ENCODE data around the gene CLP1.

- TF ChIP-seq, protein P1, sequence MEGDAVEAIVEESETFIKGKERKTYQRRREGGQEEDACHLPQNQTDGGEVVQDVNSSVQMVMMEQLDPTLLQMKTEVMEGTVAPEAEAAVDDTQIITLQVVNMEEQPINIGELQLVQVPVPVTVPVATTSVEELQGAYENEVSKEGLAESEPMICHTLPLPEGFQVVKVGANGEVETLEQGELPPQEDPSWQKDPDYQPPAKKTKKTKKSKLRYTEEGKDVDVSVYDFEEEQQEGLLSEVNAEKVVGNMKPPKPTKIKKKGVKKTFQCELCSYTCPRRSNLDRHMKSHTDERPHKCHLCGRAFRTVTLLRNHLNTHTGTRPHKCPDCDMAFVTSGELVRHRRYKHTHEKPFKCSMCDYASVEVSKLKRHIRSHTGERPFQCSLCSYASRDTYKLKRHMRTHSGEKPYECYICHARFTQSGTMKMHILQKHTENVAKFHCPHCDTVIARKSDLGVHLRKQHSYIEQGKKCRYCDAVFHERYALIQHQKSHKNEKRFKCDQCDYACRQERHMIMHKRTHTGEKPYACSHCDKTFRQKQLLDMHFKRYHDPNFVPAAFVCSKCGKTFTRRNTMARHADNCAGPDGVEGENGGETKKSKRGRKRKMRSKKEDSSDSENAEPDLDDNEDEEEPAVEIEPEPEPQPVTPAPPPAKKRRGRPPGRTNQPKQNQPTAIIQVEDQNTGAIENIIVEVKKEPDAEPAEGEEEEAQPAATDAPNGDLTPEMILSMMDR (conservative IDR thresholded peaks at IDR 0.05 in 1 of 2, IDR thresholded peaks at IDR 0.05 in 1 of 2; ENCODE audit: extremely low read depth in 1 of 2, insufficient read depth in 1 of 2, low read depth in 1 of 2, low read length in 2 of 2) = no peak
- no peak for TF ChIP-seq EZH2 (IDR thresholded peaks at IDR 0.05; ENCODE audit: borderline replicate concordance, low read length)
Observed at GRCh38 chr11:57698843-57699365, 41.3 kb downstream of the CLP1 start.

All from mammary epithelial cell (primary cell).